Astrocyte of the cerebellum (primary cell): ENCODE data around the gene ECEL1.

ENCODE experiments used
- DNase-seq: peaks from one replicate; pipeline ENCODE4 v3.0.0-alpha.2; 2011; ENCODE audit warnings: low read depth
- H3K4me3 ChIP-seq: 2 replicates; pipeline ENCODE4 v1.5.1; 2011; ENCODE audit warnings: mild to moderate bottlenecking, low read depth, low read length, moderate library complexity
- in situ Hi-C: cut with HindIII; loops from 2 replicates; pipeline ENCODE4 v1.10.0; 2017; ENCODE audit warnings: low sequenced_read_pairs
- TF ChIP-seq, protein P1 (sequence below): IDR thresholded peaks from 2 replicates; pipeline ENCODE4 v1.5.1; 2012; ENCODE audit warnings: low read length, low read depth, moderate library complexity, mild to moderate bottlenecking; ENCODE audit errors: missing control alignments

ECEL1 gene

DNA sequence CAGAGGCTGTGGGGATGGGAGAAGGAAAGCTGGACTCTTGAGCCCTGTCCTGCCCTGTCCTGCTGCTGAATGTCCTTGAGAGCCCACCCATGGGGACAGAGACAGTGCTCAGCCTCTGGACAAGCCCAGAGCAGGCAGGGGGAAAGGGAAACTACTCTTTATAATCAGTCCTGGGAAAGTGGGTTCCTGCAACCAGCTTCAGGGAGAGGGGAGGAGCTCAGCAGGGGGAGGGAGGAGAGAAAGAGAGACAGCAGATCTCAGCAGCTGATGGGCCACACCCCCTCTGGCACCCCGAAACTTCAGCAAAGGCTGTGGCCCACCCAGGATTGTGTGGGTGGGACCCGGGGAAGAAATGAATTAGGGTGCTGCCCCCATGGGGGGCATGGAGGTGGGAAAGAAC is 11.6 kb downstream of the ECEL1 start:
- no peak for DNase-seq
- no peak overlapping the region for H3K4me3 ChIP-seq
- in situ Hi-C loops = no loop called here
- TF ChIP-seq, protein P1, sequence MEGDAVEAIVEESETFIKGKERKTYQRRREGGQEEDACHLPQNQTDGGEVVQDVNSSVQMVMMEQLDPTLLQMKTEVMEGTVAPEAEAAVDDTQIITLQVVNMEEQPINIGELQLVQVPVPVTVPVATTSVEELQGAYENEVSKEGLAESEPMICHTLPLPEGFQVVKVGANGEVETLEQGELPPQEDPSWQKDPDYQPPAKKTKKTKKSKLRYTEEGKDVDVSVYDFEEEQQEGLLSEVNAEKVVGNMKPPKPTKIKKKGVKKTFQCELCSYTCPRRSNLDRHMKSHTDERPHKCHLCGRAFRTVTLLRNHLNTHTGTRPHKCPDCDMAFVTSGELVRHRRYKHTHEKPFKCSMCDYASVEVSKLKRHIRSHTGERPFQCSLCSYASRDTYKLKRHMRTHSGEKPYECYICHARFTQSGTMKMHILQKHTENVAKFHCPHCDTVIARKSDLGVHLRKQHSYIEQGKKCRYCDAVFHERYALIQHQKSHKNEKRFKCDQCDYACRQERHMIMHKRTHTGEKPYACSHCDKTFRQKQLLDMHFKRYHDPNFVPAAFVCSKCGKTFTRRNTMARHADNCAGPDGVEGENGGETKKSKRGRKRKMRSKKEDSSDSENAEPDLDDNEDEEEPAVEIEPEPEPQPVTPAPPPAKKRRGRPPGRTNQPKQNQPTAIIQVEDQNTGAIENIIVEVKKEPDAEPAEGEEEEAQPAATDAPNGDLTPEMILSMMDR = no peak

DNA sequence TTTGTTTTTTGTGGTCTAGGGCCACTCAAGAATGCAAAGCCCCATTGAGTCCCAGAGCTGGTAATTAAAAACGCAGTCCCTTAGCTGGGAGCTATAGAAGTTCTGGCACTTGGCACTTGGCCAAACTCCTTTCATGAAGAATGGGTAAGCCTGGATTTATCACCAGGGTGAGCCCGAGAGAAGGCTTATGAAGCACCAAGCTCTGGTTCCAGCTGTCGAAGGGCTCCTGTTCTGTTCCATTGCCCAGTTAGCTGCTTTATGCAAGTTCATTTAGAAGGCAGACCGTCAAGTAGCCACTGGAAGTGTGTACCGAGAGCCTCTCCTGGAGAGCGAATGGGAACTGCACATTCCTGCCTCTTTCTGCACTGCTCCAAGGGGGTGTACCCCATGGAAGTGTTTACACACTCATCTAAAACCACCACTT is 14.2 kb downstream of the ECEL1 start:
- no peak for DNase-seq
- TF ChIP-seq, protein P1 = no peak
- in situ Hi-C loops = no loop called here
- H3K4me3 ChIP-seq = no peak overlapping the region

DNA sequence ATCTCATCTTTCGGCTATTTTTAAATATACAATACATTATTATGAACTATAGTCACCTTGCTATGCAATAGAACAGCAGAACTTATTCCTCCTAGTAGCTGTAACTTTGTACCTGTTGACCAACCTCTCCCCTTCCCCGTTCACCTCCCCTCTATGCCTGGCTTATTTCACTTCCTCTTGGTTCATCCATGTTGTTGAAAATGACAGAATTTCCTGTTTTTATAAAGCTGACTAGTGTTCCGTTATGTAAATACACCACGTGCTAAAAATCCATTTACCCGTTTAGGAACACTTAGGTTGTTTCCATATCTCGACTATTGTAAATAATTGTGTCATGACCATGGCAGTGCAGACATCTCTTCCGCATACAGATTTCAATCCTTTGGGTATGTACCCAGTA is 21.4 kb downstream of the ECEL1 start:
- no peak overlapping the region for H3K4me3 ChIP-seq
- no peak for DNase-seq
- TF ChIP-seq, protein P1 = no peak
- in situ Hi-C loops = no loop called here

DNA sequence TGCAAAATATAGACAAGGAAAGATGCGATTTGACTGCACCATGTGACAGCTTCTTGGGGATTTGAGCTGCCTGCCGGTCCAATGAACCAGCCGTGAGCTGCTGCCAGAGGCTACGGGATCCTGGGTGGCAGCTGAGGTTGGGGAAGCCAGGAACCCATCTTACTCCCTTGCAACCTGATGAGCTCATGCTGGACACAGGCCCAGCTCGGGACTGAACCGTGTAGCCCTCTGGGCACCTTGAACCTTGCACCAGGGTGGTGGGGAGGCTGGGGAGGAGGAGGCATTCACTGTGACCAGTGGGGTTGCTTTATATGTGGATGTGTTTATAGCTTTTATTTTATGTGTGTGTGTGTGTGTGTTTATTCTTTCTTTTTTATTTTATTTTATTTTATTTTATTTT is 22.6 kb downstream of the ECEL1 start:
- H3K4me3 ChIP-seq = no peak overlapping the region
- TF ChIP-seq, protein P1 = no peak
- no peak for DNase-seq
- in situ Hi-C loops = no loop called here

DNA sequence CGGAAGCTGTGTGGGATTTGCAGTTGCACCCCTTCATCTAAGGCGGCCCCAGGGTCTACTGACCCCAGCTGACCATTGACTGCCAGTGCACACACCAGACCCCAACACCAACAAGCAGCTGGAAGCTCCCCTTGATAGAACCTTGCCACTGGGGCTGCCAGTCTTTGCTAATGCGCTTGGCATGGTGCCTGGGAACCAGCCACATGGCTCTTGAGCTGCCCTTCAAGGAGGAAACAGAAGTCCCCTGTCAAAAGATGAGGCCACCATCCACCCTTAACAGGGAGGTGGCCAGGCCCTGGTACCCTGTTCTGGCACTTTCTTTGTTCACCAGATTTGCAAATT is 23.1 kb downstream of the ECEL1 start:
- in situ Hi-C loops = loop anchor here (5.0 kb wide), 1 partner anchor 48 kb away; no protein-coding TSS in a partner anchor
- no peak for DNase-seq
- TF ChIP-seq, protein P1 = no peak
- no peak overlapping the region for H3K4me3 ChIP-seq

DNA sequence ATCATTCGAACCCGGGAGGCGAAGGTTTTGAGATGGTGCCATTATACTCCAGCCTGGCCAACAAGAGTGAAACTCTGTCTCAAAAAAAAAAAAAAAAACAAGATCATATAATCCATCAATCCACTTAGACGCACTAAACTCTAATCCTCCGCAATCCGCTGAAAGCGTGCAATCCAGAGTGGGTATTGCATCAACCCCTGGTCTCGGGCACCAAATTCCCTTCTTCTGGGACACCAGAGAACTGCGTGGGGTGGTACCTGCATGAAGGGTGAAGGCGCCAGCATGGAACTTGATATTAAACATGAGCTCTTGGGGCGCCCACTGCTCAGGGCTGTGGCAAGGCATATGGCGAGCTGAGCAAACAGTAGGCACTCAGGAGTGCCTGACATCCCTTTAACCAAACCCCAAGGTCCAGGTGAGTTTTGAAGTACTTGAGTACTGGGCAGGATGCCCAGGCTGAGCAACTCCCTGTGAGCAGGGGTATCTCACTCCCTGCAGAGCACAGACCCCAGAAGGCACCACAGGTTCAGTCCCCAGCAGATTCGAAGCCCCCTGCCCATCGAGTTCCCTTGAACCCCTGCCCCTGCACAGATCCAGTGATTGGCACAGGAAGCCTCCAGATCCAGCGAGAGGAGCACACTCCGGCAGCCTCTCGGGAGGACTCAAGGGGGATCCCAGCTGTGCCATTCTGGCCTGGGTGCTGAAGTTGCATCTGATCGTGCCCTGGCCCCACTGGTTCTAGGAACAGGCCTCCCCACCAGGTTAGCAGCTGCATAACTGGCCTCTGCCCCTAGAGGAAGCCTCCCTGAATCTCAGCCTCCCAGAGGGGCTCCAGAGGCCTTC is 23.7 kb downstream of the ECEL1 start:
- in situ Hi-C loops = loop anchor here (5.0 kb wide), 1 partner anchor 48 kb away; no protein-coding TSS in a partner anchor
- no peak overlapping the region for H3K4me3 ChIP-seq
- TF ChIP-seq, protein P1 = no peak
- no peak for DNase-seq
